Stomach (tissue), 9 donors: ENCODE results near the gene FGFR2. TPM values are rescaled to one million over a fixed set of nuclear protein-coding genes. Genes with fewer than 3 reads are reported as not detected.

Experiments
- DNase-seq, 2 donors: peaks; one replicate each; pipeline versions ENCODE4 v3.0.0 to v3.0.0-alpha.2; 2013 to 2019
- H3K27ac ChIP-seq, 5 donors: fragments of 200-600 bp in 4 of 5; sonication (generic) in 4 of 5; one replicate each; pipeline ENCODE4 v1.5.1; 2013 to 2019; ENCODE audit warnings: mild to moderate bottlenecking in 1 of 5, moderate library complexity in 1 of 5
- H3K27me3 ChIP-seq, 3 donors: fragments of 200-600 bp; sonication (generic); one replicate each; pipeline ENCODE4 v1.5.1; 2017 to 2019; ENCODE audit warnings: mixed run types in 1 of 3
- H3K36me3 ChIP-seq, 4 donors: fragments of 200-600 bp; sonication (generic); 1 replicate in 3 of 4; 2 replicates in 1 of 4; pipeline ENCODE4 v1.5.1; 2016 to 2019
- H3K4me1 ChIP-seq, 4 donors: fragments of 200-600 bp; sonication (generic); one replicate each; pipeline ENCODE4 v1.5.1; 2016 to 2019
- H3K4me3 ChIP-seq, 4 donors: fragments of 200-600 bp; sonication (generic) in 3 of 4; one replicate each; pipeline ENCODE4 v1.5.1; 2016 to 2019; ENCODE audit warnings: mild to moderate bottlenecking in 1 of 4
- H3K9me3 ChIP-seq, 4 donors: fragments of 200-600 bp; sonication (generic); one replicate each; pipeline ENCODE4 v1.5.1; 2016 to 2019
- EP300 ChIP-seq: sonication (generic); formaldehyde crosslinking; IDR thresholded peaks from one replicate; pipeline ENCODE4 v1.6.1; 2017; ENCODE audit warnings: antibody characterized with exemption
- POLR2A ChIP-seq, 4 donors: fragments of 450-650 bp; IDR thresholded peaks; one replicate each; pipeline ENCODE4 v1.6.1; 2016; ENCODE audit warnings: antibody characterized with exemption in 4 of 4, control low read depth in 2 of 4, mild to moderate bottlenecking in 1 of 4, moderate library complexity in 1 of 4
- POLR2AphosphoS5 ChIP-seq, 3 donors: sonication (generic); formaldehyde crosslinking; IDR thresholded peaks; one replicate each; pipeline ENCODE4 v1.6.1; 2016; ENCODE audit warnings: antibody characterized with exemption in 3 of 3
- WGBS, 5 donors: extraction: QIAGEN DNeasy Blood & Tissue Kit in 3 of 5; methylation state at CpG; one replicate each; pipeline versions ENCODE4 v1.1.5 to v1.1.7; 2013 to 2018; 5-methylcytosine and 5-hydroxymethylcytosine counted together
- intact Hi-C: fragments of 100-400 bp; cut with DNase I; formaldehyde crosslinking; loops from one replicate; pipeline ENCODE4 v1.15.1; 2023; ENCODE audit warnings: low total_unique reads
- polyA plus RNA-seq, 3 donors: library from polyadenylated mRNA; stranded (reverse); fragments of 200-250 nt; gene quantifications; one replicate each; pipeline ENCODE4 v1.2.3, GENCODE V29; 2013
- total RNA-seq, 5 donors: library from RNA; depleted of rRNA; stranded (reverse); fragments of >200 nt; gene quantifications; one replicate each; pipeline versions ENCODE4 v1.1.0 to v1.2.3, GENCODE V29; 2014 to 2016
- TF ChIP-seq, protein P1 (sequence below), 7 experiments: fragments of 450-650 bp in 4 of 7; fragments of 200-600 bp in 3 of 7; sonication (generic) in 3 of 7; IDR thresholded peaks; one replicate each; pipeline ENCODE4 v1.5.1; 2016 to 2019; ENCODE audit warnings: antibody characterized with exemption in 7 of 7, control low read depth in 2 of 7, mild to moderate bottlenecking in 1 of 7
- donor health status: healthy with polysubstance abuse.
- donor health status: Bipolar disorder and iron deficiency.
- donor health status: healthy.

FGFR2 gene
- total and polyA plus RNA-seq, 8 donors: 3.9 to 170 (median 18.1) TPM

DNA sequence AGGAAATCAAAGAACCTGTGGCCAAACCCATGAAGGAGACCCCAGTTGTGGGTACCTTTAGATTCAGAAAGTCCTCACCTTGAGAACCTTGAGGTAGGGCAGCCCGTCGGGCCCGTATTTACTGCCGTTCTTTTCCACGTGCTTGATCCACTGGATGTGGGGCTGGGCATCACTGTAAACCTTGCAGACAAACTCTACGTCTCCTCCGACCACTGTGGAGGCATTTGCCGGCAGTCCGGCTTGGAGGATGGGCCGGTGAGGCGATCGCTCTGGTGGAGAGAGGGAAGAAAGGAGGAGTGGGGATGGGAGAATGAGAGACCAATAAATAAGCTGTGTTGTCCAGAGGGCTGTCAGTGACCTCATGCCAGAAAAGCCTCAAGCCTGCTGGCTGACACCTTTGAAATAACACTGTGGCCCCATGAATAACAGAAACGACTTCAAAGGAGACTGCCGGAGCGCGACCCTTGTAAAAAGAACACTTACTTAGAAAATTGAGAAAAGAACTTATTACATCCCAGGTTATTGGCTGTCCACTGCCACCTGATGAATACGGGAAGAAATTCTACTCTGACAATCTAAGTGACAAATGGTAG is 78.2 kb downstream of the FGFR2 start:
- TF ChIP-seq POLR2A (IDR thresholded peaks at IDR 0.05): no peak
- no peak for TF ChIP-seq POLR2AphosphoS5 (IDR thresholded peaks at IDR 0.05)
- no peak for TF ChIP-seq EP300
- TF ChIP-seq, protein P1, sequence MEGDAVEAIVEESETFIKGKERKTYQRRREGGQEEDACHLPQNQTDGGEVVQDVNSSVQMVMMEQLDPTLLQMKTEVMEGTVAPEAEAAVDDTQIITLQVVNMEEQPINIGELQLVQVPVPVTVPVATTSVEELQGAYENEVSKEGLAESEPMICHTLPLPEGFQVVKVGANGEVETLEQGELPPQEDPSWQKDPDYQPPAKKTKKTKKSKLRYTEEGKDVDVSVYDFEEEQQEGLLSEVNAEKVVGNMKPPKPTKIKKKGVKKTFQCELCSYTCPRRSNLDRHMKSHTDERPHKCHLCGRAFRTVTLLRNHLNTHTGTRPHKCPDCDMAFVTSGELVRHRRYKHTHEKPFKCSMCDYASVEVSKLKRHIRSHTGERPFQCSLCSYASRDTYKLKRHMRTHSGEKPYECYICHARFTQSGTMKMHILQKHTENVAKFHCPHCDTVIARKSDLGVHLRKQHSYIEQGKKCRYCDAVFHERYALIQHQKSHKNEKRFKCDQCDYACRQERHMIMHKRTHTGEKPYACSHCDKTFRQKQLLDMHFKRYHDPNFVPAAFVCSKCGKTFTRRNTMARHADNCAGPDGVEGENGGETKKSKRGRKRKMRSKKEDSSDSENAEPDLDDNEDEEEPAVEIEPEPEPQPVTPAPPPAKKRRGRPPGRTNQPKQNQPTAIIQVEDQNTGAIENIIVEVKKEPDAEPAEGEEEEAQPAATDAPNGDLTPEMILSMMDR (IDR thresholded peaks at IDR 0.05): no peak
- DNase-seq: no peak
- WGBS, 5 donors: 83 to 89% (median 86%) methylated on average over 17 of the region's 17 CpGs
- H3K4me1 ChIP-seq: peaks cover 18 to 25% (median 20%) of the 10 kb centered on the region in 4 donors
- no peaks in the 10 kb centered on the region for H3K27me3 ChIP-seq
- intact Hi-C loops: no loop called here
- H3K9me3 ChIP-seq: no peaks in the 10 kb centered on the region
- peaks cover 0 to 9% (median 3%) of the 10 kb centered on the region in 4 donors for H3K36me3 ChIP-seq
- no peak overlapping the region for H3K27ac ChIP-seq
- H3K4me3 ChIP-seq: no peak overlapping the region

GRCh38 chr10:121519411-121519810 is 78.8 kb downstream of the FGFR2 start:
- H3K27ac ChIP-seq: no peak overlapping the region
- peaks cover 12 to 19% (median 15%) of the 10 kb centered on the region in 4 donors for H3K4me1 ChIP-seq
- WGBS, 5 donors: 59 to 64% (median 64%) methylated on average over 5 of the region's 5 CpGs

DNA sequence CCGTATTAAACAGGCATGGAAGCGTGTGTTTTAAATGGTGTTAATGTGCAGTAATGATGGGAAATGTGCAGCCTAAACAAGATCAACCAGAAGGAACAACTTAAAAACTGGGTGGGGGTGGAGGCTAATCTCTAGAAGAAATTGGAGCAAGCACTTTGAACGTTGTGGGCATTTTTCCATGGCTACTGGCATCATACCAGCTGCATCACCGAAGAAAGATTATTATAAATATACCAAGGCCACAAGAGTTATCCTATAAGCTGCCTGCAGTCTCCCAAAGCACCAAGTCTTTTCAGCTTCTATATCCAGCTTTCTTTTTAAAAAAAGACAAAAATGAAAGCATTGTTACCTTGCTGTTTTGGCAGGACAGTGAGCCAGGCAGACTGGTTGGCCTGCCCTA is 79.9 kb downstream of the FGFR2 start:
- Histone ChIP-seq H3K4me3 (no peak overlapping the region), H3K27me3 (no peaks in the 10 kb centered on the region), H3K27ac (no peak overlapping the region), H3K4me1 (peaks cover 4 to 8% (median 5%) of the 10 kb centered on the region in 4 donors), H3K9me3 (no peaks in the 10 kb centered on the region), H3K36me3 (peaks cover 0 to 15% (median 8%) of the 10 kb centered on the region in 4 donors)
- intact Hi-C loops: no loop called here
- no peak for DNase-seq
- 47 to 56% (median 50%) methylated on average over 4 of the region's 4 CpGs for WGBS, 5 donors
- TF ChIP-seq POLR2AphosphoS5 (IDR thresholded peaks at IDR 0.05) (no peak), POLR2A (IDR thresholded peaks at IDR 0.05) (no peak), EP300 (no peak)
- TF ChIP-seq, protein P1 (IDR thresholded peaks at IDR 0.05): no peak

More at GRCh38 chr10:121519411-121519810, 78.8 kb downstream of the FGFR2 start:
- Histone ChIP-seq H3K4me3 (no peak overlapping the region), H3K27me3 (no peaks in the 10 kb centered on the region), H3K36me3 (peaks cover 0 to 14% (median 8%) of the 10 kb centered on the region in 4 donors), H3K9me3 (no peaks in the 10 kb centered on the region)
- no peak for DNase-seq
- no peak for TF ChIP-seq EP300
- TF ChIP-seq POLR2AphosphoS5 (IDR thresholded peaks at IDR 0.05): no peak
- intact Hi-C loops: no loop called here

DNA sequence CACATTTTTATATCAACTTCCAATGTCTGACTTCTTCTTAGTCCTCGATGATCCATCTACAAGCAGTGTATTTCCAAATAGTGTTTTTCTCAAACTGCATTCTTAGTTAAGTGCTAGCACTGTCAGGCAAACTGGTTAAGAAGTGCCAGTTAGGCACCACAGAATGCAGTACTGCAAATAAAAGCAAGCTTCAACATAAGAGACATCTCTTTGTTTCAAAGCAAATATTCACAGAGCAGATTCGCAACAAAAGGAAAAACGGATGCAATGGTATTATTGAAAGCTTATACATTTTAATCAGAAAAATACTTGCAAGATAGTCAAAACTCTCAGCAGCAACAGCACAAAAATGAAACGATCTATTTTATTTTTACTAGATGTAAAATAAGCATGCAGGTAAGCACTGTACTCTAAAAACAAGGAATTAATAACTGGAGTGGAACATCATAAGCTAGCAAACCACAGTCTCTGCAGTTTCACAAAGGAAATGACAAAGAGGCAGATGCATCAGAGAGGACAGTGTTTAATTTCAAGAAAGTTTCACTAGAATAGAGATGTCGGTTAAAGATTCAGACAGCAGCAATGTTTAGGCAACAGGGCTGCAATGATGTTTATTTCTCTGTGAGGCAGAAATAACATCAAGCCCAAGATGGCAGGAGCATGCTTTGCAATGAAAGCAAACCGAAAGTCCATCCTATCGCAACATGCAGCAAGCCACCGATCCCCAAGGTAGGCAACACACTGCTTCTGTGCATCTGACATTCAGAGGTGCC is 82.0 kb downstream of the FGFR2 start:
- TF ChIP-seq EP300: no peak
- no peak for TF ChIP-seq POLR2A (IDR thresholded peaks at IDR 0.05)
- no peak for TF ChIP-seq POLR2AphosphoS5 (IDR thresholded peaks at IDR 0.05)
- TF ChIP-seq, protein P1 (IDR thresholded peaks at IDR 0.05): no peak
- Histone ChIP-seq H3K4me1 (no peaks in the 10 kb centered on the region), H3K36me3 (peaks cover 0 to 15% (median 8%) of the 10 kb centered on the region in 4 donors), H3K9me3 (no peaks in the 10 kb centered on the region), H3K4me3 (no peak overlapping the region), H3K27me3 (no peaks in the 10 kb centered on the region), H3K27ac (no peak overlapping the region)
- intact Hi-C loops: no loop called here
- WGBS, 5 donors: 69 to 78% (median 74%) methylated on average over 8 of the region's 8 CpGs
- DNase-seq: no peak
